HuH-7.5 (cell line): ENCODE measurements around the gene CAP1.

Source experiments
- DNase-seq: peaks from one replicate; pipeline ENCODE4 v3.0.0; 2011; ENCODE audit warnings: low spot score

CAP1 gene

DNA sequence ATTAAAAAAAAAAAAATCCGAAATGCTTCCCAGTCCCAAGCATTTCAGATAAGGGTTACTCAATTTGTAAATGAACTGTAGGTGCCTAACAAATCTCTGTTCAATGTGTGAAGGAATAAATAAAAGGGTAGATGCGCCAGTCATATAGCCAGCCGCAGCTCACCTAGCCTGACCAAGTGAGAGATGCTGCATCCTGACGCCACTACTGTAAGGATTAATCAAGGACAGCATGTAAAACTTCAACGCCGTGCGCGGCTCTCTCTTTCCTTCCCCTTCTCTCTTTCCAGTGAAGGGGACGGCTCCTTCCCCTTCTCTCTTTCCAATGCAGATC is 56.1 kb downstream of the CAP1 start:
- DNase-seq = no peak

DNA sequence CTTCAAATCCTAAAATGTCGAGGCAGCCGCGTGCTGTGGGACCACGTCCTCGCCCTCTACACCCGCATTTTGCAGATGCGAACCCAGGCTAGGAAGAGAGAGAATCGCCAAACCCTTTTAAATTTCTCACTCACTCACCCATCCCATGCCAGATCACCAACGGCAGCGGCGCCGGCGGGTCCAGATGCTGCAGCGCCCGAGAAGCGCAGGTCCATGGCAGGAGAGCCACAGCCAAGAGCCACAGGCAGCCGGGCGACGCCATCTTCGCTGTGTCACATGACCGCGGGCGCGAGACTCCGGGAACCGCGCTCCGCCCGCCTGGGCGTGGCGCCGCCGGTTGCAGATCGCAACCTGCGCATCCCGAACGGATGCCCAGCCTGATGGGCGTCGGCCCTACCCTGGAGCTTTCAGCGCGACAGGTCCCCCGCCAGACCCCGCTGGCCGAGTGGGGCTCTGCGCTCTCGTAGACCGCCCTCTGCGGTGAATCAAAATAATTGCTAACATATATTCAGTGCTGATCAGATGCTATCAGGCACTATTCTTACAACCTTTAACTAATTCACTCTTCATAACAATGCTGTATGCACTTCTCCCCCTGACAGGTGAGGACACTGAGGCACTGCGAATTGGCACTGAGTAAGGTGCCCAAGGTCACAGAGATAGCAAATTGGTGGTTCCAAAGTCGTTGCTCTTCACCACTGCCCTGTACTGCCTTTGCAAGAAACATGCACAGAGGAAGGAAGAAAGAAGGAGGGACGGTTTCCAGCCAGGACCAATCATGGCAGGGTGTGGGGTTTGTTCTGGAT is 56.7 kb downstream of the CAP1 start, which contains the start of gene PPT1:
PPT1 (minus strand) TSS at position 276 of the 806 bp plus-strand sequence; CDS start at position 262, 14 bp downstream.
- peak; percentile 64 for DNase-seq

DNA sequence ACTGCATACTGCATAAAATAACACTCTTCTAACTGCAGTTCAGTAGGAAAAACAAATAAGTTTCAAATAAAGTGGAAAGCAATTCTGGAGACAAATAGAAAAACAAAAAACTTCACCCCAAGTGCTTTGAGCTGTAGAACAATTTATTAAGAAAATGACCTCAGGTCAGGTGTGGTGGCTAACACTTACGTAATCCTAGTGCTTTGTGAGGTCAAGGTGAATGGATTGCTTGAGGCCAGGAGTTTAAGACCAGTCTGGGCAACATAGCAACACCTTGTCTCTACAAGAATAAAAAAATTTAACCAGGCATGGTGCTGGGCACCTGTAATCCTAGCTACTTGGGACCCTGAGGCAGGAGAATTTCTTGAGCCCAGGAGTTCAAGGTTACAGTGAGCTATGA is 61.5 kb downstream of the CAP1 start:
- no peak for DNase-seq

DNA sequence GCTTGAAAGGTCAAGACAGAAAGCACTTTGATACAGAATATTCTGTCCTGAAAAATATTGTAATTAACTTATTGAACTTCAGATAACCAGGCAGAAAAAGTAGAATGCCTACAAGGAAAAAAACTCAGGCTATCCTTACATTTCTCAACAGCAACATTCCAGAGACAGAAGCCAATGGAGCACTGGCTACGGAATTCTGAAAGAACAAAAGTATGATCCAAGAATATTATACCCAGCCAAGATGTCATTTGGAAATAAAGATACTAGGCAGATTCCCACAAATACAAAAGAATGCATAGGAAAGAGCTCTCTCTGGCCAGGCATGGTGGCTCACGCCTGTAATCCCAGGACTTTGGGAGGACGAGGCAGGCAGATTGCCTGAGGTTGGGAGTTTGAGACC is 62.4 kb downstream of the CAP1 start:
- no peak for DNase-seq

DNA sequence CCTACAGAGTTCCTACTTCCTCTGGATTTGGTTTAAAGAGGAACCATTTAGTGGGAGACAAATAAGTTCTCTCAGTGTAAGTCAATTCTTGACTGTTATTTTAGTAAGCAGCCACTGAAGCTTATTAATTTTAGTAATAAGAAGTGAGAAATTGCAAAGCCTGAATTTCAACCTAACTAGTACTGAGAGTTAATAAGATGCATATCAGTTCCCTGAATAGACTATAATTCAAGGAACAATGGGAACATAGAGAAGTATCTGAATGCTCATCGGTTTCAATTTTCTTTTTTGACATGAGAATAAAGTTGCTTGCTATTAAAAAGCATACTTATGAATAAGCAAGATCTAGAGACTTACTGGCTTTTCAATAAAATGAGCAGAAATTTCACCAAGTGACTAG is 64.5 kb downstream of the CAP1 start:
- DNase-seq = no peak

DNA sequence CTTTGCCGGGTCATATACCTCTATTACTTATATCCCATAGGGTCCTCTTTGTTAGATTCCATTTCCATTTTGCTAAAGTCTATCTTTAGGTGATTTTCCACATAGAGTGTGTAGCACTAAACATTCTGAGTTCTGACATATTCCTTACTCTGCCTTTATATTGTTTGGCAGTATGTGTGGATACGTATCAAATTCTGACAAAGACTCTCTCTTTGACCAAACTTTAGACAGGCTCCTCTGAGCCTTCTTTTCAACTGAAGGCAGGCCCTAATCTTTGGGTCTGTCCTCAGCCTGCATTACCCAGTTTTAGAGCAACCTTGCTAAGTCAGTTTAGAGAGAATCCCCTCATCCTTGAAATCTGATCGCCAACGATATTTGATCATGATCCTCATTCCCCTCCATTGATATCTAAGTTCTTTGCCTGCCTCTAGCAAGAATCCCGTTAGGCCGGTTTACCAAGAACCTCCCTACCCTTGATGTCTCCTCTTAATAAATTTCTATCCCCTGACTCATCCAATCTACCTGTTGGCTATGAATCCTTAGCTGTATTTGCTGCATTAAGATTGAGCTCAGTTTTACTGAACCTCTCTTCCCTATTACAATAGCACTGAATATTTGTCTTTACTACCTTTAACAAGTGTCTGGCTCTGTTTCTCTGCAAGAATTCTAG is 66.9 kb downstream of the CAP1 start:
- no peak for DNase-seq

DNA sequence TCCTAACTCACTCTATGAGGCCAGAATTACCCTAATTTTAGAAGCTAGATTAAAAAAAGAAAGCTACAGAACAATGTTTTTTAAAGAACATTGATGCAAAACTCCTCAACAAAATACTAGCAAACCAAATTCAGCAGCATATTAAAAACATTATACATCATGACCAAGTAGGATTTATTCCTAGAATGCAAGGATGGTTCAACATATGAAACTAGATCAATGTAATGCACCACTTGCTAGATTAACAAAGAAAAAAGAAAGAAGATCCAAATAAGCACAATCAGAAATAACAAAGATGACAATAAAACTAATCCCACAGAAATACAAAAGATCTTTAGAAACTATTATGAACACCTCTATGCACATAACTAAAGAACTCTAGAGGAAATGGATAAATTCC is 69.9 kb downstream of the CAP1 start:
- no peak for DNase-seq

DNA sequence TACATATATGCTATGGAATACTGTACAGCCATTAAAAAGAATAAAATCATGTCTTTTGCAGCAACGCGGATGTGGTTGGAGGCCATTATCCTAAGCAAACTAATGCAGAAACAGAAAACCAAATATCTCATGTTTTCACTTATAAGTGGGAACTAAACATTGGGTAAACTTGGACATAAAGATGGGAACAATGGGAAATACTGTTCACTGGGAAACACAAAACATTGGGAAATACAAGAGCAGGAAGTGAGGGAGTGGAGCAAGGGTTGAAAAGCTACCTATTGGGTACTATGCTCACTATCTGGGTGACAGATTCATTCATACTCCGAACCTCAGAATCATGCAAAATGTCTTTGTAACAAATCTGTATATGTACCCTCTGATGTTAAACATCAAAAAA is 73.9 kb downstream of the CAP1 start:
- no peak for DNase-seq

DNA sequence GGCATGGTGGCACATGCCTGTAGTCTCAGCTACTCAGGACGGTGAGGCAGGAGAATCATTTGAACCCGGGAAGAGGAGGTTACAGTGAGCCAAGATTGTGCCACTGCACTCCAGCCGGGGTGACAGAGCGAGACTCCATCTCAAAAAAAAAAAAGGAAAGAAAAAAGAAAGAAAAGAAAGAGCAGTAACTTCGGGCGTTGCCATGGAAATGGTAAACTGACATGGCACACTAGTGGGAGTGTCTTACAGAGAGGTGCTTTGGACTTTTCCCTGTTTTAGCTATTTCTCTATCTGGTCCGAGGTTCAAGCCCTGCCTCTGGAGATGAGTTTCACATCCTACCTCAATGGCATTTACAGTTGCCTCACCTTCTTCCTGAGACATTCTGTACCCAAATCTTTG is 79.6 kb downstream of the CAP1 start:
- no peak for DNase-seq
